ENCODE measurements around the gene FAM20C.

FAM20C gene

DNA sequence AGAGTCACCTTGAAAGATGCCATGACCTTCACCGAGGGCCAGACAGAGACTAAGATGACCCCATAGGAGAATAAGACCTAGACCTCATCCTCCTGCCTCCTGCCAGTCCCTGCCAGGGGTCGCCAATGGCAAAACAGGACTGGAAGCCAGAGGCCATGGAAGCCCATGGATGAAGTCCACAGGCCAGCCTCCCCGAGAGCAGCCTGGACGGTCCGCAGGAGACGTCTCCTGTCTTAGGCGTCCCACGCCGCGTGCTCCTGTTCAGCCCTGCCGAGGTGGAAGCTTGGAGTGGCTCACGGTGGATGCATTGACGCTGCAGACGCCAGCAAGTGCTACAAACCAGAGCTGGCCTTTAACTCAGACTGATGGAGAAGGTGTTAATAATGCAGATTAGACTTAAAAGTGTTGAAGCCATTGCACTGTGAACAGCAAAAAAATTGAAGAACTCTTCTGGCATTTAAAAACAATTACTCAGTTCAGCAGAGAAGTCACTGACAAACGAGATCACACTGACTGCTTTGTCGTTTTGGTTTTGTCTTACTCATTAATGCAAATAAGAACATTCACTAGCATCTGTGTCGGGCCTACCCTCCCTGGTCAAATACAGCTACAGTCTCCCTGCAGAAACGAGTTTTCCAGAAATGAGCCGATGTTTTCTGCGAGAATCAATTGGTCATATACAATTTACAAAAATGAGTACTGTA, 38.1 kb upstream of the FAM20C start:
- Mint-ChIP-seq H3K4me1 (peaks cover 13 to 17% of the 10 kb centered on the region in 2 donors), H3K9me3 (no peaks in the 10 kb centered on the region), H3K27me3 (peaks cover 0 to 9% of the 10 kb centered on the region in 2 donors), H3K4me3 (no peak overlapping the region), H3K27ac (no peak overlapping the region), H3K36me3 (peaks cover 1 to 10% of the 10 kb centered on the region in 2 donors)
- no peak for DNase-seq
- no peak for ATAC-seq (replicated peaks)

DNA sequence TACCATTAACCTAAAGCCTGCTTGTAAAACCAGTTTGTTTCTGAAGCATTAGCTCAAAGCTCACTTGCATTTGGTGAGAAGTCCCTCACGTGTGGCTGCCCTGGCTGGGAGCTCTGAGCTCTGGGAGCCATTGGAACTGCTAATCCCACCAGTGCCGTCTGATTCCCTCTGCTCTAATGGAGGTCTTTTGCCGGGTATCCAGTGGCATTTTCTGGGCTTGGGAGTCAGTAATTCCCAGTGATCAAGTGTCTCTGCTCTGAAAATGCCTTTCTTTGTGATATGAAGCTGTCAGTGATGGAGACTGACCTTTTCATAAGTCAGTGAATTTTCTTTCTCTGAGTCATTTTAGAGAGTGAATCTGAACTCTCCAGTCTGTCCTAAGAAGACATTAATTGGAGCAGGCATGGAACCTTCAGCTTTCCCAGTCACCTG, 36.9 kb upstream of the FAM20C start:
- peaks cover 0 to 14% of the 10 kb centered on the region in 2 donors for H3K27me3 Mint-ChIP-seq
- H3K4me3 Mint-ChIP-seq, result no peak overlapping the region
- H3K4me1 Mint-ChIP-seq, result peaks cover 4 to 5% of the 10 kb centered on the region in 2 donors
- ATAC-seq (replicated peaks), result no peak
- H3K9me3 Mint-ChIP-seq, result no peaks in the 10 kb centered on the region
- H3K27ac Mint-ChIP-seq, result no peak overlapping the region
- DNase-seq, result no peak
- peaks cover 0 to 3% of the 10 kb centered on the region in 2 donors for H3K36me3 Mint-ChIP-seq

DNA sequence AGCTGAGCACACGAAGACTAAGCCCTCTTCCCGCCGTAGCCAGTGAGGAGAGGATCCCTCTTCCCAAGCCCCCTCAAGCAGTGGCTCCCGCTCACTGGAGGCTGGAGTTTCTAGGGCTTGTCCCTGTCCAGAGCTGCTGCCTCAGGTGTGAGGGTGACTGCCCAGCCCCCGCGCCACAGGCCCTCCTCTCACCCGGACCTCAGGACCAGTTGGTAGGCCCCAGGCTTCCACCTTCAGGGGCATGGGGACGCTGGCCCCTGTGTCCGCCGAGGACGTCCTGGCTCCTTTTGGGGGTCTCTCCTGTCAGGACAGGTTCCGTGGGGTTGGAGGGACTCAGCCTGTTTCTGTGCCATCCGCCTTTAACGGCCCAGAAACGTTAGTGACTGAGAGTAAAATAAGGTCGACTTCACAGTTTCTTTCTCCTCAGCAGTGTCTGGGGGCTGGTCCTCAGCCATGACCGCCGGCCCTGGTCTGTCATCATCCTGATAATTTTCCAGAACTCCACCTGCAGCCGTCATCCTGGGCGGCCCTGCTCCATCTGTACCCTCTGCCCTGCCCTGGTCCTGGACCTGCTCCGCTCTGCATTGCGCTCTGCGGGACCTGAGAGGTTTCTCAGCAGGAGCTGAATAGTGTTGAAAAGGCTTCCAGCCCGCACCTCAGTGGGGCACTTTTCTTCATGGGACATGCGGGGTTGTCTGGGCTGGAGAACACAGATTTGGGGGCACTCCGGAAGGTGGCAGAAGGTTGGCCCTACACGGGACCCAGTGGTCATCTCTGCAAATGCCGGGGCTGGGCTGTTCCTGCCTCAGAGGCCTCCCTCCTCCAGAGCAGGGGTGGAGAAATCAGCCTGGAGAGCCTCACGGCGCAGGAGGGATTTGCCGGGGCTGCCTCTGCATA, 36.0 kb upstream of the FAM20C start:
- DNase-seq (no peak), ATAC-seq (replicated peaks) (no peak)
- Mint-ChIP-seq H3K27ac (no peak overlapping the region), H3K4me3 (no peak overlapping the region), H3K9me3 (no peaks in the 10 kb centered on the region), H3K36me3 (no peaks in the 10 kb centered on the region), H3K27me3 (peaks cover 0 to 14% of the 10 kb centered on the region in 2 donors), H3K4me1 (no peaks in the 10 kb centered on the region)

DNA sequence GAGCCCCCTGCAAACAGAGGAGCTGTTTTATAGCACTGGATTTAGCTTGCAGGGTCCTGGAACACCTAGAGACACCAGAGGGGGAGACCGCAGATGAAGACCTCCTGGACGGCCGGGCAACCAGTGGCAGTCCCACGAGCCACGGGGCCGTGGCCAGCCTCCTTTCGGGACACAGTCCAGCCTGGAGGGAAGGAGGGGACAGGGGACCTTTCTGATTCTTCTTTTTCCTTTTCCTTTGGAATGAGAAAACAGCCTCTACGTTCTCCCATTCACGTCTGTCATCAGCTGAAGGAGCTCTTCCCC, 35.4 kb upstream of the FAM20C start:
- no peak overlapping the region for H3K27ac Mint-ChIP-seq
- H3K36me3 Mint-ChIP-seq, result no peaks in the 10 kb centered on the region
- ATAC-seq (replicated peaks), result no peak
- no peaks in the 10 kb centered on the region for H3K9me3 Mint-ChIP-seq
- DNase-seq, result no peak
- peaks cover 0 to 14% of the 10 kb centered on the region in 2 donors for H3K27me3 Mint-ChIP-seq
- no peak overlapping the region for H3K4me3 Mint-ChIP-seq
- no peaks in the 10 kb centered on the region for H3K4me1 Mint-ChIP-seq

DNA sequence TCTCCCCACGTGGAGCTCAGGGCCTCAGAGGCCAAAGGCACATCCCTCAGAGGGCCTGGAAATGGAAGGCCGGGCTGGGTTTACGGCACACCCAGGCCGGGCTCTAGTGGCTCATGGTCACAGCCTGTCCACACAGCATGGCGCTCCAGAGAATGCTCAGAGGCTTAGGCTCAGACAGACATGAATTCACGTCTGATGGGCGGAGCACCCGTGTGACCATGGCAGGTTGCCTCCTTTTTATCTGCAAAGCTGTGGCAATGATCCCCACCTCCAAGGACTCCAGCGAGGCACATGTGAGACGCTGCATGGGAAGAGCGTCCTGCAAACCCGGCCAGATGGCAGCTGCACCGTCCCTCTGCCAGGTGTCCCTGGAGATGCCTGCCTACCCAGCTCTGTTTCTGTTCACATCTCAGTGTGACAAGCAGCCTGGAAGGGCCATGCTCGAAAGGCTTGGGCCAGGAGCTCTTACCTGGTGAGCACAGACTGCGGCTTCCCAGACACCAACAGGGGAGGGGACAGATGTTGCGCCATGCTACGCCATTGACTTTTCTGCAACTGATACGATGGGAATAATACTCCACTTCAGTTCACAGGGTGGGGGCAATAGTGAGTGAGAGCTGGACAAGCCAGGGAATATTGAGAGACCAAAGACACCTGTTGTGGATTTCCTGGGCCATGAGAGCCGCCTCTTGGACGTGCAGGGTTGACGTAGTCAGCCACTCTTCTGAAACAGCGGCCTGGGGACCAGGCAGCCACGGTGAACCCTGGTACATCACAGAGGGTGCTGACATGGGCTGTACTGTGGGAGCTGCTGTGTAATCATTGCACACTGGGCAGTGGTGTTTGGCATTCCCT, 34.4 kb upstream of the FAM20C start:
- ATAC-seq (replicated peaks) (no peak), DNase-seq (no peak)
- Mint-ChIP-seq H3K9me3 (no peaks in the 10 kb centered on the region), H3K36me3 (no peaks in the 10 kb centered on the region), H3K27ac (no peak overlapping the region), H3K4me1 (no peaks in the 10 kb centered on the region), H3K4me3 (no peak overlapping the region), H3K27me3 (peaks cover 0 to 22% of the 10 kb centered on the region in 2 donors)

DNA sequence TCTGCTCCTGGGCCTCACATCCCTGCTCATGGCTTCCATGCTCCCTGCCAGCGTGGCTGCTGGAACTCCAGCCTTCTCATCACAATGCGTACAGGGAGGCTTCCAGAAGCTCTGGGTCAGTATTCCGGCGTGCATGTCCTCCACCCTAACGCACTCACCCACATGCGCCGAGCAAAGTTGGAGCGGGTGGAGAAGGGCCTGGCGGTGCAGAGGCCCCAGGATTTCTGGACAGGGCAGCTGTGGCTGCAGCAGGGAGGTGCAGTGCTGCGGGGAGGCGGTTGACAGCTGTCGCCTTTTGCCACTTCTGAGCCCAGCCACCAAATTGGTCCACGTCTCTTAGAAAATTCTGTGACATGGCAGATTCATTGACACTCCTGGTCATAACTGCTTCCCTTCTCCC, 33.6 kb upstream of the FAM20C start:
- Mint-ChIP-seq H3K27me3 (peaks cover 8 to 29% of the 10 kb centered on the region in 2 donors), H3K27ac (no peak overlapping the region), H3K36me3 (no peaks in the 10 kb centered on the region), H3K4me1 (no peaks in the 10 kb centered on the region), H3K9me3 (no peaks in the 10 kb centered on the region), H3K4me3 (no peak overlapping the region)
- DNase-seq (no peak), ATAC-seq (replicated peaks) (no peak)

DNA sequence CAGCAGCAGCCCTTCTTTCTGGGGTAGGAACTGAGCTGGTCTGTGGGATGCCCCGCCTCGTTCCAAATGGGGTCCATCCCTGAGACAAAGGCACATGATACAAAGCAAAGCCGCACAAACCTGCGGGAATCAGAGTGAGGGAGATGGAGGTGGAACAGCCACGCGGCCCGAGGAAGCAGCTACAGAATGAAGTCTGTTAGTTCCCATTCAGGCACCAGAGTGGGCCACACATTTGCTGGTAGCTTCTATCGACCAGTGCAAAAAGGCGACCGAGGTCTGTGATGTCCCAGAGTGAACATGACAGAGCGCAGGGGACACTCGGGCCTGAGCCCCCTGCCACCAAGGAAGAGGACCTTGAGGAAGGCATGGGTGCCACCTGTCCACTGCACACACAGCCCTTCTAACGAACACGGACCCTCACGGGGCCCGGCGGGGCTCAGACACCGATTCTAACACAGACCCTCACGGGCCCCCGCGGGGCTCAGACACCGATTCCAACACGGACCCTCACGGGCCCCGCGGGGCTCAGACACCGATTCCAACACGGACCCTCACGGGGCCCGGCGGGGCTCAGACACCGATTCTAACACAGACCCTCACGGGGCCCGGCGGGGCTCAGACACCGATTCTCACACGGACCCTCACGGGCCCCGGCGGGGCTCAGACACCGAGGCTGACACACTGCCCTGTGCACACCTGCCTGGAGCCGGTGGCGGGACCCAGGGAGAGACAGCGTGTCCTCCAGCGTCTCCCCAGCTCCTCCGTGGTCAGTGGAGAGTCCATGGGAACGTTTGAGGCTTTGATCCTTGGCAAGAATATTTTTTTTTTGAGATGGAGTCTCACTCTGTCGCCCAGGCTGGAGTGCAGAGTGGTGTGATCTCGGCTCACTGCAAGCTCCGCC, 32.8 kb upstream of the FAM20C start:
- DNase-seq (no peak), ATAC-seq (replicated peaks) (no peak)
- peaks cover 11 to 38% of the 10 kb centered on the region in 2 donors for H3K27me3 Mint-ChIP-seq
- no peaks in the 10 kb centered on the region for H3K4me1 Mint-ChIP-seq
- no peaks in the 10 kb centered on the region for H3K9me3 Mint-ChIP-seq
- no peak overlapping the region for H3K4me3 Mint-ChIP-seq
- no peaks in the 10 kb centered on the region for H3K36me3 Mint-ChIP-seq
- no peak overlapping the region for H3K27ac Mint-ChIP-seq

DNA sequence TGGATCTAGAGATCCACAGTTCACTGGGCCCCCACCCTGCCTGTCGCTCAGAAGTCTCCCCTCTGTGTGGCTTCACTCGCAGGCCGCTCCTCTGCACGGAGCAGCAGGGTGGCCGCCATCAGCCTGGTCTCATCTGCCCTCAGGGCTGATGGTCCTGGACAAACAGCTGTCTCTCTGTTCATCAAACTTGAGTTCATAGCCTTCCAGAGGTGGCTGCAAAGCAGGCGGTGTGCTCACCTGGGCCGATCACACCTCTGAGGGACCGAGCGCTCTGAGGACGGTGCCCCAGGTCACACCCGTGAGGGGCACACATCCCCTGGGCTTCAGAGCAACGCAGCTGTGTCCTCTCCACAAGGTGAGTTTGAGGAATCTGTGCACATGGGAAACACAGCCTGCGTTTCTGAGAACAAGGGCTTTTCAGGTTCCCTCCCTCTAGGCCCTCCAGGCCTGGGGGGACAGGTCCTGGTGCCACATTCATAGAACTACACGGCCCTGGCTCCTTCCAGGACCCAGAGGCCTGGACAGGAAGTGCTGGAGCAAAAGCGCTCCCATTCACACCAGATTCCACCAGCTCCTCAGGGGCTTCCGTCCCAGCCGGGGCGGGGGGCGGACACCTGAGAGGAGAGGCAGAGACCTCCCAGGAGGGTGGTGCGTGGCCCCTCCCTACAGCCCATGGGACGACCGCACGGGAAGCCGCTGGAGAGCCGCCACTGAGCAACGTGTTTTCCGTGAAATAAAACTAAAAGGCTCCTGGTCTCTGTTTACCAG, 31.2 kb upstream of the FAM20C start:
- no peaks in the 10 kb centered on the region for H3K36me3 Mint-ChIP-seq

DNA sequence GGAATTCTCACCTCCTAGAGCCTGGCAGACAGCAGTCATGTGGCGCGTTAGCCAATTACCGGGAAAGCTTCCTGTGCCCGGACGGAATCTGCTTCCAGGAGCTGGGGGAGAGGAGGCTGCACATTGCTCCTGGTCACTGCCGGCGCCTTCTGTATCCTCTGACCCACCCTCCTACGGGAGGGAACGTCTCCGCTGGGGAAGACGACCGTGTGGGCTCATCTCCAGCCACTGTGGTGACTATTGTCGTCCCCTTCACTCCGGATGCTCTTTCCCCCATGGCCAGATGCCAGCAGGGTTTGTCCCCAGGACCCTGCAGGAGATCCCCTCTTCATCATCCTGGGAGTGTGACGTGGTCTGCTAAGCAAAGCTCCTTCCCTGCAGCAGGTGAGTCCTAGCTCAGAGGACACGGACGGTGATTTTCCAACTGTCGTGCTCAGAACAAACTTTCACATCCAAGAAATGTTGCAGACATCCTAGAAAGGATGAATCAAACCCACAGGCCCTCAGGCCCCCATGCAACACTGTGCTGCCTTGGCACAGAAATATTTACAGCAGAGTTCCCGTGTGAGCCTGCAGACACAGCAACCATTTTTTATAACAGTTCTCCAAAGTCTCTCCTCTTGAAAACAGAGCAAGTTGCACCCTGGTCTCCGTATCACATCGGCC, 29.6 kb upstream of the FAM20C start:
- DNase-seq (no peak), ATAC-seq (replicated peaks) (no peak)
- no peaks in the 10 kb centered on the region for H3K9me3 Mint-ChIP-seq
- H3K36me3 Mint-ChIP-seq, result peaks cover 0 to 2% of the 10 kb centered on the region in 2 donors
- H3K4me1 Mint-ChIP-seq, result no peaks in the 10 kb centered on the region
- H3K4me3 Mint-ChIP-seq, result no peak overlapping the region
- peaks cover 26 to 57% of the 10 kb centered on the region in 2 donors for H3K27me3 Mint-ChIP-seq
- no peak overlapping the region for H3K27ac Mint-ChIP-seq

More for the DNA sequence above, 31.2 kb upstream of the FAM20C start:
- no peak for DNase-seq
- H3K27ac Mint-ChIP-seq, result no peak overlapping the region
- no peak for ATAC-seq (replicated peaks)
- H3K4me1 Mint-ChIP-seq, result no peaks in the 10 kb centered on the region
- no peaks in the 10 kb centered on the region for H3K9me3 Mint-ChIP-seq
- H3K27me3 Mint-ChIP-seq, result peaks cover 15 to 43% of the 10 kb centered on the region in 2 donors
- no peak overlapping the region for H3K4me3 Mint-ChIP-seq

DNA sequence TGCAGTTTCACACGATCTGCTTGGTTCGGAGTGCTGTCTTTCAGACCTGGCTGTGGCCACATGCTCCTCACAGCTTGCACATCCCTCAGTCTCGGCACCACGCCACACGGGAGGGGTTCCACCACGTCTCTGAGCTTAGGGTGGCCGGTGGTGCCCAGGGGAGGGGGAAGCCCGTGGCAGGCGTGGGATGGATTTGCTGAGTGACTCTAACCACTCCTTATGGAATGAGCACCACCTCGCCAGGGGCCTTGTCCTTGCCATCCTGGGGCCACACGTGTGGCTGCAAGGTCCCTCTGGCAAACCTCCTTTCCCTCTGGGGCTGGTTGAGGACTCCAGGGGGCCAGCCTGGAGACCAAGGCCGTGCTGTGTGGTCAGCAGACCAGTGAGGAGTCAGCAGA, 29.1 kb upstream of the FAM20C start:
- no peak for ATAC-seq (replicated peaks)
- H3K9me3 Mint-ChIP-seq, result no peaks in the 10 kb centered on the region
- no peaks in the 10 kb centered on the region for H3K4me1 Mint-ChIP-seq
- H3K27me3 Mint-ChIP-seq, result peaks cover 31 to 57% of the 10 kb centered on the region in 2 donors
- no peak for DNase-seq
- no peak overlapping the region for H3K4me3 Mint-ChIP-seq
- H3K27ac Mint-ChIP-seq, result no peak overlapping the region
- peaks cover 0 to 2% of the 10 kb centered on the region in 2 donors for H3K36me3 Mint-ChIP-seq

DNA sequence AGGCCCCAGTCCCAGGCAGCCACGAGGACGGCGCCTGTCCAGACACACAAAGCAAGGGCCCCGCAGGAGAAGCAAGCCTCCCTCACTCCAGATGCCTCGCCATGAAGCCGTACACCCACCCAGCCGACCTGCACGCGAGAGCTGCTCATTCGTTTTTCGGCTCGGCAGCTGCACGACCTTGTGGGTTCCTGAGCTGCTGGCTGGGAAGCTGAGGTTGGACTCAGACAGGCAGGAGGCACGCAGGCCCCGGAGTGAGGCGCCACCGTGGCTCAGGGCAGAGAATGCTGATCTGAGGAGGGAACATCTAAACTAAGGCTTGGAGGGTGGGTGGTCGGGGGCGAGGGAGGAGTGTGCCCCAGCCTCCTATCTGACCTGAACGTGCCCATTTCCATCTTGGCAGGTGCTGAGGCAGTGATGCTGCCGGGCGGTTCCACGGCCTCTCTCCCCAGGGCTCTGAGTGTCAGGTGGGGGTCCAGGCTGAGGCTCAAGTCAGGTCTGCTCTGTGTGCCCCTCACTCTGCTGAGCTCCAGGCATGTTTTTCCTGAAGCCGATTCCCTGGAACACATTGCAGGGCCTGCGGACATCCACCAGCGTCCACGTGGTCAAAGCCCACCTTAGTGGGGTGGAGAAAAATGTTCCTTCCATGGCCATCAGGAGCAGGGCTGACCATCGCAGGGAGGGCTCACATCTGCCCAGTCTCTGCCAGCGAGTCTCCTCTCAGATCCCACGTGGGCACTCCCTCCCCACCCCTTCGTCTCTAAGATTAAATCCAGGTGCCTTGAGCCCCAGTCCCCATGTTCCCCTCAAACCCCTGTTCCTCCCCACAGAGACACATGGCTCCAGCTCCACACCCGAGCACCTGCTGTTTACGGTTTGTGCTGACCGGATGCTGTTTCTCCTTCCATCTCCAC, 28.1 kb upstream of the FAM20C start:
- H3K4me1 Mint-ChIP-seq, result no peaks in the 10 kb centered on the region
- ATAC-seq (replicated peaks) (no peak), DNase-seq (no peak)
- H3K27ac Mint-ChIP-seq, result no peak overlapping the region
- peaks cover 0 to 2% of the 10 kb centered on the region in 2 donors for H3K36me3 Mint-ChIP-seq
- peaks cover 34 to 62% of the 10 kb centered on the region in 2 donors for H3K27me3 Mint-ChIP-seq
- H3K4me3 Mint-ChIP-seq, result no peak overlapping the region
- no peaks in the 10 kb centered on the region for H3K9me3 Mint-ChIP-seq

All from stimulated activated naive B cell treated with anti-CD40 and anti-IgM and Interleukin-4, amounts not matched to agents 10 μg/mL and 1 μg/mL and 100 μg/mL, for 72 hours (primary cell).